SK-N-SH (cell line): ENCODE measurements around the gene DTX3.

Source experiments
- FOXM1 ChIP-seq: IDR thresholded peaks from 2 replicates; pipeline ENCODE4 v1.4.0; 2012; ENCODE audit warnings: low read depth, mild to moderate bottlenecking
- JUND ChIP-seq: IDR thresholded peaks from 2 replicates; pipeline ENCODE4 v1.4.0; 2012
- MEF2A ChIP-seq: IDR thresholded peaks from 2 replicates; pipeline ENCODE4 v1.4.0; 2012; ENCODE audit warnings: low read depth, borderline replicate concordance
- POLR2AphosphoS5 ChIP-seq: IDR thresholded peaks from 2 replicates; pipeline ENCODE4 v1.6.1; 2012; ENCODE audit warnings: low read depth, low read length
- RCOR1 ChIP-seq: fragments of 150-350 bp; IDR thresholded peaks from 2 replicates; pipeline ENCODE4 v1.6.1; 2017; ENCODE audit warnings: antibody characterized with exemption, low read length
- RFX5 ChIP-seq: IDR thresholded peaks from 2 replicates; pipeline ENCODE4 v1.6.1; 2012; ENCODE audit warnings: mild to moderate bottlenecking, improper control_type of control experiment, low read length
- RXRA ChIP-seq: IDR thresholded peaks from 2 replicates; pipeline ENCODE4 v1.4.0; 2012; ENCODE audit warnings: low read depth, mild to moderate bottlenecking, borderline replicate concordance
- SIN3A ChIP-seq: IDR thresholded peaks from 2 replicates; pipeline ENCODE4 v1.6.1; 2012; ENCODE audit warnings: low read depth, mild to moderate bottlenecking, low read length, moderate library complexity, borderline replicate concordance
- TF ChIP-seq, protein P1 (sequence below): IDR thresholded peaks from 2 replicates; pipeline ENCODE4 v1.4.0; 2012; ENCODE audit warnings: low read depth, borderline replicate concordance
- TF ChIP-seq, protein P2 (sequence below): fragments of 200-600 bp; sonication (generic); IDR thresholded peaks from 2 replicates; pipeline ENCODE4 v1.6.1; 2017; ENCODE audit warnings: antibody characterized with exemption, mild to moderate bottlenecking, moderate library complexity
- TF ChIP-seq, protein P3 (sequence below): IDR thresholded peaks from 2 replicates; pipeline ENCODE4 v1.4.0; 2012; ENCODE audit warnings: low read depth
- TF ChIP-seq, protein P4 (sequence below): IDR thresholded peaks from 2 replicates; pipeline ENCODE4 v1.6.1; 2012; ENCODE audit warnings: mild to moderate bottlenecking, low read depth, low read length, moderate library complexity
- TF ChIP-seq, protein P5 (sequence below): fragments of 150-350 bp; IDR thresholded peaks from 2 replicates; pipeline ENCODE4 v1.6.1; 2016; ENCODE audit warnings: mild to moderate bottlenecking, low read depth, low read length
- TF ChIP-seq, protein P6 (sequence below): IDR thresholded peaks from 2 replicates; pipeline ENCODE4 v1.4.0; 2012; ENCODE audit warnings: low read depth, borderline replicate concordance

DNA sequence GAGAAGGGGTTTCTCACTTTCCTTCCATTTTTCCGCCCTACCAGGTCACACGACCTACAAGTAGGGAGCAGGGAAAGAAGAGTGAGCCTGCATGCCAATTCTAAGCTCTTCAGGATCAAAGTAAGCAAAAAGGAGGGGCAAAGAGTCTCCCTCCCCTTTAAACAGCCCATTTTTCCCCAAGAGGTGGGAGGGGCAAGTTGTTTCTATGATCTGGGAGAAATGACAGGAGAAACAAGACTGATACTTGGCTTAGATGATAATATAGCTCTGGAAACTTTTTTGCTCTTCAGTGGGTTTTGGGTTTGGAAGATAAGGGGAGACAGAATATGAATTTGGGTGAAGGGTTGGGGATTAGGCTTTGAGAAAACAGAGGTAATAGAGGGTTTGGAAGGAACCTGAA is 1.8 kb downstream of the DTX3 start:
- TF ChIP-seq, protein P1, sequence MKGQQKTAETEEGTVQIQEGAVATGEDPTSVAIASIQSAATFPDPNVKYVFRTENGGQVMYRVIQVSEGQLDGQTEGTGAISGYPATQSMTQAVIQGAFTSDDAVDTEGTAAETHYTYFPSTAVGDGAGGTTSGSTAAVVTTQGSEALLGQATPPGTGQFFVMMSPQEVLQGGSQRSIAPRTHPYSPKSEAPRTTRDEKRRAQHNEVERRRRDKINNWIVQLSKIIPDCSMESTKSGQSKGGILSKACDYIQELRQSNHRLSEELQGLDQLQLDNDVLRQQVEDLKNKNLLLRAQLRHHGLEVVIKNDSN, result no peak
- TF ChIP-seq, protein P2, sequence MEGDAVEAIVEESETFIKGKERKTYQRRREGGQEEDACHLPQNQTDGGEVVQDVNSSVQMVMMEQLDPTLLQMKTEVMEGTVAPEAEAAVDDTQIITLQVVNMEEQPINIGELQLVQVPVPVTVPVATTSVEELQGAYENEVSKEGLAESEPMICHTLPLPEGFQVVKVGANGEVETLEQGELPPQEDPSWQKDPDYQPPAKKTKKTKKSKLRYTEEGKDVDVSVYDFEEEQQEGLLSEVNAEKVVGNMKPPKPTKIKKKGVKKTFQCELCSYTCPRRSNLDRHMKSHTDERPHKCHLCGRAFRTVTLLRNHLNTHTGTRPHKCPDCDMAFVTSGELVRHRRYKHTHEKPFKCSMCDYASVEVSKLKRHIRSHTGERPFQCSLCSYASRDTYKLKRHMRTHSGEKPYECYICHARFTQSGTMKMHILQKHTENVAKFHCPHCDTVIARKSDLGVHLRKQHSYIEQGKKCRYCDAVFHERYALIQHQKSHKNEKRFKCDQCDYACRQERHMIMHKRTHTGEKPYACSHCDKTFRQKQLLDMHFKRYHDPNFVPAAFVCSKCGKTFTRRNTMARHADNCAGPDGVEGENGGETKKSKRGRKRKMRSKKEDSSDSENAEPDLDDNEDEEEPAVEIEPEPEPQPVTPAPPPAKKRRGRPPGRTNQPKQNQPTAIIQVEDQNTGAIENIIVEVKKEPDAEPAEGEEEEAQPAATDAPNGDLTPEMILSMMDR, result no peak
- TF ChIP-seq SIN3A, result no peak
- TF ChIP-seq RXRA, result no peak
- TF ChIP-seq, protein P3, sequence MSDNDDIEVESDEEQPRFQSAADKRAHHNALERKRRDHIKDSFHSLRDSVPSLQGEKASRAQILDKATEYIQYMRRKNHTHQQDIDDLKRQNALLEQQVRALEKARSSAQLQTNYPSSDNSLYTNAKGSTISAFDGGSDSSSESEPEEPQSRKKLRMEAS, result no peak
- TF ChIP-seq FOXM1, result no peak
- no peak for TF ChIP-seq JUND
- TF ChIP-seq, protein P4, sequence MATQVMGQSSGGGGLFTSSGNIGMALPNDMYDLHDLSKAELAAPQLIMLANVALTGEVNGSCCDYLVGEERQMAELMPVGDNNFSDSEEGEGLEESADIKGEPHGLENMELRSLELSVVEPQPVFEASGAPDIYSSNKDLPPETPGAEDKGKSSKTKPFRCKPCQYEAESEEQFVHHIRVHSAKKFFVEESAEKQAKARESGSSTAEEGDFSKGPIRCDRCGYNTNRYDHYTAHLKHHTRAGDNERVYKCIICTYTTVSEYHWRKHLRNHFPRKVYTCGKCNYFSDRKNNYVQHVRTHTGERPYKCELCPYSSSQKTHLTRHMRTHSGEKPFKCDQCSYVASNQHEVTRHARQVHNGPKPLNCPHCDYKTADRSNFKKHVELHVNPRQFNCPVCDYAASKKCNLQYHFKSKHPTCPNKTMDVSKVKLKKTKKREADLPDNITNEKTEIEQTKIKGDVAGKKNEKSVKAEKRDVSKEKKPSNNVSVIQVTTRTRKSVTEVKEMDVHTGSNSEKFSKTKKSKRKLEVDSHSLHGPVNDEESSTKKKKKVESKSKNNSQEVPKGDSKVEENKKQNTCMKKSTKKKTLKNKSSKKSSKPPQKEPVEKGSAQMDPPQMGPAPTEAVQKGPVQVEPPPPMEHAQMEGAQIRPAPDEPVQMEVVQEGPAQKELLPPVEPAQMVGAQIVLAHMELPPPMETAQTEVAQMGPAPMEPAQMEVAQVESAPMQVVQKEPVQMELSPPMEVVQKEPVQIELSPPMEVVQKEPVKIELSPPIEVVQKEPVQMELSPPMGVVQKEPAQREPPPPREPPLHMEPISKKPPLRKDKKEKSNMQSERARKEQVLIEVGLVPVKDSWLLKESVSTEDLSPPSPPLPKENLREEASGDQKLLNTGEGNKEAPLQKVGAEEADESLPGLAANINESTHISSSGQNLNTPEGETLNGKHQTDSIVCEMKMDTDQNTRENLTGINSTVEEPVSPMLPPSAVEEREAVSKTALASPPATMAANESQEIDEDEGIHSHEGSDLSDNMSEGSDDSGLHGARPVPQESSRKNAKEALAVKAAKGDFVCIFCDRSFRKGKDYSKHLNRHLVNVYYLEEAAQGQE, result no peak
- TF ChIP-seq RCOR1, result no peak
- TF ChIP-seq RFX5, result no peak
- TF ChIP-seq POLR2AphosphoS5, result no peak
- TF ChIP-seq, protein P5, sequence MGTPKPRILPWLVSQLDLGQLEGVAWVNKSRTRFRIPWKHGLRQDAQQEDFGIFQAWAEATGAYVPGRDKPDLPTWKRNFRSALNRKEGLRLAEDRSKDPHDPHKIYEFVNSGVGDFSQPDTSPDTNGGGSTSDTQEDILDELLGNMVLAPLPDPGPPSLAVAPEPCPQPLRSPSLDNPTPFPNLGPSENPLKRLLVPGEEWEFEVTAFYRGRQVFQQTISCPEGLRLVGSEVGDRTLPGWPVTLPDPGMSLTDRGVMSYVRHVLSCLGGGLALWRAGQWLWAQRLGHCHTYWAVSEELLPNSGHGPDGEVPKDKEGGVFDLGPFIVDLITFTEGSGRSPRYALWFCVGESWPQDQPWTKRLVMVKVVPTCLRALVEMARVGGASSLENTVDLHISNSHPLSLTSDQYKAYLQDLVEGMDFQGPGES, result no peak
- no peak for TF ChIP-seq MEF2A
- TF ChIP-seq, protein P6, sequence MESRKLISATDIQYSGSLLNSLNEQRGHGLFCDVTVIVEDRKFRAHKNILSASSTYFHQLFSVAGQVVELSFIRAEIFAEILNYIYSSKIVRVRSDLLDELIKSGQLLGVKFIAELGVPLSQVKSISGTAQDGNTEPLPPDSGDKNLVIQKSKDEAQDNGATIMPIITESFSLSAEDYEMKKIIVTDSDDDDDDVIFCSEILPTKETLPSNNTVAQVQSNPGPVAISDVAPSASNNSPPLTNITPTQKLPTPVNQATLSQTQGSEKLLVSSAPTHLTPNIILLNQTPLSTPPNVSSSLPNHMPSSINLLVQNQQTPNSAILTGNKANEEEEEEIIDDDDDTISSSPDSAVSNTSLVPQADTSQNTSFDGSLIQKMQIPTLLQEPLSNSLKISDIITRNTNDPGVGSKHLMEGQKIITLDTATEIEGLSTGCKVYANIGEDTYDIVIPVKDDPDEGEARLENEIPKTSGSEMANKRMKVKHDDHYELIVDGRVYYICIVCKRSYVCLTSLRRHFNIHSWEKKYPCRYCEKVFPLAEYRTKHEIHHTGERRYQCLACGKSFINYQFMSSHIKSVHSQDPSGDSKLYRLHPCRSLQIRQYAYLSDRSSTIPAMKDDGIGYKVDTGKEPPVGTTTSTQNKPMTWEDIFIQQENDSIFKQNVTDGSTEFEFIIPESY, result no peak
